HG02642 (cell line): ENCODE data around the gene GRID1.

Source experiments
- ATAC-seq: cut with Tn5 transposase; IDR thresholded peaks from one replicate; pipeline ENCODE4 v1.9.1; 2021; ENCODE audit warnings: mild to moderate bottlenecking; ENCODE audit not compliant: unreplicated experiment, poor library complexity

Gene GRID1

GRCh38 chr10:86062198-86062550, 304.4 kb downstream of the GRID1 start:
- no peak for ATAC-seq

GRCh38 chr10:86061278-86062197, 305.1 kb downstream of the GRID1 start:
- no peak for ATAC-seq

GRCh38 chr10:86060386-86061277, 306.0 kb downstream of the GRID1 start:
- no peak for ATAC-seq

- no peak for ATAC-seq
These were observed 306.7 kb downstream of the GRID1 start for GRCh38 chr10:86059892-86060291.

- no peak for ATAC-seq
These were observed 307.6 kb downstream of the GRID1 start for GRCh38 chr10:86058964-86059363.

GRCh38 chr10:86057708-86058107, 308.9 kb downstream of the GRID1 start:
- no peak for ATAC-seq

GRCh38 chr10:86056672-86057071, 309.9 kb downstream of the GRID1 start:
- no peak for ATAC-seq

GRCh38 chr10:86055928-86056327, 310.7 kb downstream of the GRID1 start:
- ATAC-seq: no peak

- ATAC-seq: no peak
These were observed 312.9 kb downstream of the GRID1 start for GRCh38 chr10:86053675-86054074.

- no peak for ATAC-seq
These were observed 315.0 kb downstream of the GRID1 start for GRCh38 chr10:86051586-86051985.

GRCh38 chr10:86049442-86049841, 317.2 kb downstream of the GRID1 start:
- no peak for ATAC-seq

GRCh38 chr10:86048973-86049372, 317.6 kb downstream of the GRID1 start:
- no peak for ATAC-seq

- ATAC-seq: no peak
These were observed 318.0 kb downstream of the GRID1 start for GRCh38 chr10:86048571-86048970.

- ATAC-seq: no peak
These were observed 319.0 kb downstream of the GRID1 start for GRCh38 chr10:86047588-86047987.

GRCh38 chr10:86046845-86047460, 319.6 kb downstream of the GRID1 start:
- ATAC-seq: no peak

- ATAC-seq: no peak
These were observed 320.7 kb downstream of the GRID1 start for GRCh38 chr10:86045896-86046295.

- no peak for ATAC-seq
These were observed 322.6 kb downstream of the GRID1 start for GRCh38 chr10:86044029-86044428.

GRCh38 chr10:86043236-86043635, 323.4 kb downstream of the GRID1 start:
- ATAC-seq: no peak

- no peak for ATAC-seq
These were observed 324.4 kb downstream of the GRID1 start for GRCh38 chr10:86042161-86042560.

GRCh38 chr10:86041116-86041515, 325.5 kb downstream of the GRID1 start:
- ATAC-seq: no peak

GRCh38 chr10:86038371-86038770, 328.2 kb downstream of the GRID1 start:
- no peak for ATAC-seq
